Measurements from ENCODE around the gene TBX1. TPM values are rescaled to one million over a fixed set of nuclear protein-coding genes. Genes with fewer than 3 reads are reported as not detected.

Gene TBX1
- not detected for total RNA-seq

- Mint-ChIP-seq H3K4me3 (peak within 1 kb of the TSS; percentile 53), H3K4me1 (peaks cover 27% of the 10 kb centered on the region), H3K27ac (peak within 1 kb of the TSS; percentile 48), H3K27me3 (peaks cover 63% of the 10 kb centered on the region), H3K36me3 (ENCODE audit: low read depth) (peaks cover 7% of the 10 kb centered on the region), H3K9me3 (no peaks in the 10 kb centered on the region)
- ChIA-PET CTCF (no interaction called here), POLR2A (no interaction called here)
- no peak for DNase-seq
Measured at GRCh38 chr22:19760058-19760950, at the start of gene TBX1. Gene TBX1 (plus strand): TSS chr22:19760778. CDS start chr22:19760844, 66 bp downstream.

- H3K27ac Mint-ChIP-seq: no peak overlapping the region
- no peak for DNase-seq
- H3K4me1 Mint-ChIP-seq: peaks cover 5% of the 10 kb centered on the region
- ChIA-PET POLR2A (no interaction called here), CTCF (no interaction called here)
- H3K36me3 Mint-ChIP-seq (ENCODE audit: low read depth): no peaks in the 10 kb centered on the region
- no peaks in the 10 kb centered on the region for H3K9me3 Mint-ChIP-seq
- peaks cover 28% of the 10 kb centered on the region for H3K27me3 Mint-ChIP-seq
- no peak overlapping the region for H3K4me3 Mint-ChIP-seq
Measured at GRCh38 chr22:19713245-19713644, 47.3 kb upstream of the TBX1 start.

GRCh38 chr22:19713650-19714311 lies 46.8 kb upstream of the TBX1 start:
- DNase-seq: no peak
- H3K9me3 Mint-ChIP-seq: no peaks in the 10 kb centered on the region
- H3K36me3 Mint-ChIP-seq (ENCODE audit: low read depth): no peaks in the 10 kb centered on the region
- CTCF ChIA-PET: no interaction called here
- POLR2A ChIA-PET: no interaction called here
- peak overlapping the region; percentile 39 for H3K4me3 Mint-ChIP-seq
- no peak overlapping the region for H3K27ac Mint-ChIP-seq
- peaks cover 5% of the 10 kb centered on the region for H3K4me1 Mint-ChIP-seq
- H3K27me3 Mint-ChIP-seq: peaks cover 28% of the 10 kb centered on the region

GRCh38 chr22:19714312-19715187 lies 46.0 kb upstream of the TBX1 start, which contains the start of gene SEPTIN5:
Gene SEPTIN5 (plus strand): TSS chr22:19714503. CDS start chr22:19714589, 86 bp downstream.
- CTCF ChIA-PET: interaction anchor here (1.0 kb wide), 1 partner anchor 16 kb away, joined by 3 read pairs; no protein-coding TSS in a partner anchor
- POLR2A ChIA-PET: no interaction called here
- H3K4me3 Mint-ChIP-seq: peak within 1 kb of the TSS; percentile 39
- H3K27me3 Mint-ChIP-seq: peaks cover 32% of the 10 kb centered on the region
- peaks cover 5% of the 10 kb centered on the region for H3K4me1 Mint-ChIP-seq
- H3K9me3 Mint-ChIP-seq: no peaks in the 10 kb centered on the region
- DNase-seq: no peak
- H3K27ac Mint-ChIP-seq: no peak within 1 kb of the TSS
- H3K36me3 Mint-ChIP-seq (ENCODE audit: low read depth): no peaks in the 10 kb centered on the region

GRCh38 chr22:19715188-19715930 lies 45.2 kb upstream of the TBX1 start:
- Mint-ChIP-seq H3K27ac (no peak overlapping the region), H3K9me3 (no peaks in the 10 kb centered on the region), H3K4me3 (no peak overlapping the region), H3K27me3 (peaks cover 39% of the 10 kb centered on the region), H3K4me1 (peaks cover 5% of the 10 kb centered on the region), H3K36me3 (ENCODE audit: low read depth) (no peaks in the 10 kb centered on the region)
- POLR2A ChIA-PET: interaction anchor here (1.5 kb wide), 1 partner anchor 653 kb away, joined by 3 read pairs; no protein-coding TSS in a partner anchor
- DNase-seq: no peak
- CTCF ChIA-PET: interaction anchor here (1.0 kb wide), 1 partner anchor 15 kb away, joined by 3 read pairs; no protein-coding TSS in a partner anchor

GRCh38 chr22:19716041-19716828 lies 44.3 kb upstream of the TBX1 start:
- DNase-seq: no peak
- Mint-ChIP-seq H3K27me3 (peaks cover 46% of the 10 kb centered on the region), H3K27ac (no peak overlapping the region), H3K4me1 (peaks cover 5% of the 10 kb centered on the region), H3K36me3 (ENCODE audit: low read depth) (no peaks in the 10 kb centered on the region), H3K9me3 (no peaks in the 10 kb centered on the region), H3K4me3 (peak overlapping the region; percentile 13)
- ChIA-PET CTCF (interaction anchor here (1.0 kb wide), 2 partner anchors 14 to 117 kb away, joined by 3 read pairs; no protein-coding TSS in a partner anchor), POLR2A (interaction anchor here (1.5 kb wide), 1 partner anchor 654 kb away, joined by 3 read pairs; no protein-coding TSS in a partner anchor)

- DNase-seq: no peak
- Mint-ChIP-seq H3K4me3 (peak overlapping the region; percentile 13), H3K27ac (no peak overlapping the region), H3K36me3 (ENCODE audit: low read depth) (no peaks in the 10 kb centered on the region), H3K9me3 (no peaks in the 10 kb centered on the region), H3K4me1 (peaks cover 5% of the 10 kb centered on the region), H3K27me3 (peaks cover 51% of the 10 kb centered on the region)
- ChIA-PET POLR2A (interaction anchor here (1.5 kb wide), 1 partner anchor 655 kb away, joined by 3 read pairs; no protein-coding TSS in a partner anchor), CTCF (interaction anchor here (1.0 kb wide), 1 partner anchor 116 kb away, joined by 3 read pairs; no protein-coding TSS in a partner anchor)
Measured at GRCh38 chr22:19716829-19717105, 43.8 kb upstream of the TBX1 start.

GRCh38 chr22:19717181-19717580 lies 43.4 kb upstream of the TBX1 start:
- ChIA-PET POLR2A (interaction anchor here (1.5 kb wide), 1 partner anchor 655 kb away, joined by 3 read pairs; no protein-coding TSS in a partner anchor), CTCF (interaction anchor here (1.0 kb wide), 1 partner anchor 116 kb away, joined by 3 read pairs; no protein-coding TSS in a partner anchor)
- Mint-ChIP-seq H3K4me1 (peaks cover 5% of the 10 kb centered on the region), H3K27ac (no peak overlapping the region), H3K4me3 (no peak overlapping the region), H3K27me3 (peaks cover 50% of the 10 kb centered on the region), H3K9me3 (no peaks in the 10 kb centered on the region), H3K36me3 (ENCODE audit: low read depth) (no peaks in the 10 kb centered on the region)
- DNase-seq: no peak

GRCh38 chr22:19717691-19718455 lies 42.7 kb upstream of the TBX1 start:
- H3K36me3 Mint-ChIP-seq (ENCODE audit: low read depth): no peaks in the 10 kb centered on the region

GRCh38 chr22:19718456-19719049 lies 42.0 kb upstream of the TBX1 start:
- Mint-ChIP-seq H3K36me3 (ENCODE audit: low read depth) (no peaks in the 10 kb centered on the region), H3K4me3 (no peak overlapping the region), H3K27me3 (peaks cover 48% of the 10 kb centered on the region), H3K4me1 (peaks cover 8% of the 10 kb centered on the region), H3K27ac (no peak overlapping the region), H3K9me3 (no peaks in the 10 kb centered on the region)
- CTCF ChIA-PET: no interaction called here
- POLR2A ChIA-PET: no interaction called here
- DNase-seq: no peak

More at GRCh38 chr22:19717691-19718455, 42.7 kb upstream of the TBX1 start:
- Mint-ChIP-seq H3K9me3 (no peaks in the 10 kb centered on the region), H3K4me1 (peaks cover 5% of the 10 kb centered on the region), H3K27ac (no peak overlapping the region), H3K27me3 (peaks cover 50% of the 10 kb centered on the region), H3K4me3 (peak overlapping the region; percentile 46)
- CTCF ChIA-PET: no interaction called here
- POLR2A ChIA-PET: no interaction called here
- DNase-seq: peak; percentile 82

GRCh38 chr22:19719050-19719482 lies 41.5 kb upstream of the TBX1 start:
- H3K36me3 Mint-ChIP-seq (ENCODE audit: low read depth): no peaks in the 10 kb centered on the region

More at GRCh38 chr22:19719050-19719482, 41.5 kb upstream of the TBX1 start:
- POLR2A ChIA-PET: no interaction called here
- Mint-ChIP-seq H3K4me1 (peaks cover 7% of the 10 kb centered on the region), H3K27ac (no peak overlapping the region), H3K27me3 (peaks cover 44% of the 10 kb centered on the region), H3K4me3 (peak overlapping the region; percentile 41), H3K9me3 (no peaks in the 10 kb centered on the region)
- CTCF ChIA-PET: interaction anchor here (0.8 kb wide), 1 partner anchor 11 kb away, joined by 4 read pairs; no protein-coding TSS in a partner anchor
- no peak for DNase-seq

All from activated CD4-positive, alpha-beta memory T cell treated with anti-CD3 and anti-CD28 coated beads, Interleukin-2, amount 10 ng/mL, durations not matched to agents 7 days and 5 days (primary cell).